Neural cell (in vitro differentiated cells): ENCODE measurements around the gene ARID1B. TPM values are rescaled to one million over a fixed set of nuclear protein-coding genes. Genes with fewer than 3 reads are reported as not detected.
A peak's percentile ranks its signal among the peaks of the same experiment; 100 is the strongest.

ENCODE experiments used
- H2AFZ ChIP-seq: fragments of 200-600, 300-800 bp; sonication (generic), shearing (Covaris generic); 2 replicates; pipeline ENCODE4 v1.6.0; 2014; ENCODE audit warnings: low read depth, mild to moderate bottlenecking, antibody characterized with exemption, low read length, moderate library complexity
- H3F3A ChIP-seq: fragments of 200-600 bp; shearing (Covaris generic); 2 replicates; pipeline ENCODE4 v1.6.1; 2016; ENCODE audit warnings: mild to moderate bottlenecking, moderate library complexity, mixed read lengths, antibody characterized with exemption, low read length; ENCODE audit not compliant: insufficient read depth, poor library complexity, severe bottlenecking
- H3K27ac ChIP-seq: fragments of 200-600, 300-800 bp; sonication (generic), shearing (Covaris generic); 2 replicates; pipeline ENCODE4 v1.5.1; 2014; ENCODE audit warnings: mild to moderate bottlenecking, low read length, moderate library complexity
- H3K27me3 ChIP-seq: fragments of 300-800, 200-600 bp; sonication (generic), shearing (Covaris generic); 2 replicates; pipeline ENCODE4 v1.6.0; 2014; ENCODE audit warnings: mild to moderate bottlenecking, low read depth, low read length, moderate library complexity; ENCODE audit not compliant: insufficient read depth
- H3K36me3 ChIP-seq: fragments of 300-800, 200-600 bp; sonication (generic), shearing (Covaris generic); 2 replicates; pipeline ENCODE4 v1.5.1; 2014; ENCODE audit warnings: mild to moderate bottlenecking, antibody characterized with exemption, low read length, moderate library complexity; ENCODE audit not compliant: insufficient read depth
- H3K4me2 ChIP-seq: fragments of 300-800, 200-600 bp; sonication (generic), shearing (Covaris generic); 2 replicates; pipeline ENCODE4 v1.6.0; 2014; ENCODE audit warnings: mild to moderate bottlenecking, low read length
- H3K4me3 ChIP-seq: fragments of 300-800, 200-600 bp; sonication (generic), shearing (Covaris generic); 2 replicates; pipeline ENCODE4 v1.5.1; 2014; ENCODE audit warnings: mild to moderate bottlenecking, low read length, moderate library complexity
- H3K79me2 ChIP-seq: fragments of 200-600 bp; shearing (Covaris generic); replicated peaks from 2 replicates; pipeline ENCODE4 v1.6.0; 2014; ENCODE audit warnings: mild to moderate bottlenecking, low read length, moderate library complexity; ENCODE audit not compliant: insufficient read depth
- H3K9ac ChIP-seq: fragments of 300-800, 200-600 bp; sonication (generic), shearing (Covaris generic); 2 replicates; pipeline ENCODE4 v1.6.1; 2016; ENCODE audit warnings: mild to moderate bottlenecking, low read length, mixed read lengths
- H3K9me2 ChIP-seq: fragments of 200-600 bp; shearing (Covaris generic); 2 replicates; pipeline ENCODE4 v1.6.1; 2016; ENCODE audit warnings: mild to moderate bottlenecking, low read length, mixed read lengths; ENCODE audit not compliant: insufficient read depth
- H3K9me3 ChIP-seq: fragments of 200-600, 300-800 bp; sonication (generic), shearing (Covaris generic); 2 replicates; pipeline ENCODE4 v1.6.1; 2016; ENCODE audit warnings: mild to moderate bottlenecking, mixed run types, low read length, moderate library complexity, mixed read lengths
- H4K20me1 ChIP-seq: fragments of 200-600 bp; shearing (Covaris generic); 2 replicates; pipeline ENCODE4 v1.6.1; 2016; ENCODE audit warnings: mild to moderate bottlenecking, mixed run types; ENCODE audit not compliant: insufficient read depth
- CTCF ChIP-seq: fragments of 450-650 bp; IDR thresholded peaks from 2 replicates; pipeline ENCODE4 v1.5.1; 2014; ENCODE audit warnings: antibody characterized with exemption, mild to moderate bottlenecking, moderate library complexity; ENCODE audit not compliant: poor library complexity, severe bottlenecking
- EP300 ChIP-seq: fragments of 450-650 bp; conservative IDR thresholded peaks from 2 replicates; pipeline ENCODE4 v1.6.1; 2014; ENCODE audit warnings: antibody characterized with exemption, mild to moderate bottlenecking, moderate library complexity; ENCODE audit not compliant: poor library complexity, severe bottlenecking
- EZH2 ChIP-seq: fragments of 200-600, 300-800 bp; shearing (Covaris generic), sonication (generic); IDR thresholded peaks from 2 replicates; pipeline ENCODE4 v1.6.1; 2014; ENCODE audit warnings: antibody characterized with exemption, low read length, borderline replicate concordance, mild to moderate bottlenecking; ENCODE audit not compliant: insufficient read depth, poor library complexity, severe bottlenecking
- MXI1 ChIP-seq: fragments of 450-650 bp; conservative IDR thresholded peaks from 2 replicates; pipeline ENCODE4 v1.6.1; 2014; ENCODE audit warnings: antibody characterized with exemption, mild to moderate bottlenecking; ENCODE audit not compliant: poor library complexity, severe bottlenecking
- POLR2AphosphoS5 ChIP-seq: IDR thresholded peaks from 2 replicates; pipeline ENCODE4 v1.6.1; 2012
- RAD21 ChIP-seq: fragments of 450-650 bp; conservative IDR thresholded peaks from 2 replicates; pipeline ENCODE4 v1.6.1; 2014; ENCODE audit warnings: antibody characterized with exemption, mild to moderate bottlenecking, moderate library complexity
- REST ChIP-seq: IDR thresholded peaks from 2 replicates; pipeline ENCODE4 v1.6.1; 2012; ENCODE audit warnings: borderline replicate concordance
- SMC3 ChIP-seq: fragments of 450-650 bp; conservative IDR thresholded peaks from 2 replicates; pipeline ENCODE4 v1.6.1; 2014; ENCODE audit warnings: antibody characterized with exemption, mild to moderate bottlenecking, moderate library complexity; ENCODE audit not compliant: poor library complexity
- TAF1 ChIP-seq: IDR thresholded peaks from 2 replicates; pipeline ENCODE4 v1.6.1; 2012; ENCODE audit warnings: low read depth
- polyA plus RNA-seq: library from polyadenylated mRNA; depleted of rRNA; stranded (reverse); fragments of >200 nt; gene quantifications from 2 replicates; pipeline ENCODE4 v1.2.3, GENCODE V29; 2014

ARID1B gene
- polyA plus RNA-seq, 1 donor from 2014 or later: 35.0 TPM

DNA sequence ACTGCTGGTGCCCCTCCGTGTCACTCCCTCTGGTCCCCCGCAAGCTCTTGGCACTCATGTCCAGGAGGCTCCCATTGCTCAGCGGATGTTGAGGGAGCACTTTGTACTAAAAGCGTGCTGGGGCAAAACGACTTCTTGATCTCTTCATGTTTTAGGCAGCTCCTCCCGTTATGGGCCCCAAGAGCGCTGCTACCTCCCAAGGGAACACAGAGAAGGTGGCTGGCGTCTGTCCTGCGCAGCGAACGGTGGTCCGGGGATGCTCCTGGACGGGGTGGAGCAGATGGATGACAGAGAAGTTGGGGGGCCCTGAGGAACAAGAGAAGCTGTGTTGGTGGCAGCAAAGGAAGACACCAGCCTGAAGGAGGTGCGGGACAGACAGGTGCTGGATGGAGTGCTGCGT lies 446.3 kb downstream of the ARID1B start:
- Histone ChIP-seq H3K4me2 (no peak overlapping the region), H4K20me1 (no peaks in the 10 kb centered on the region), H3K9ac (no peak overlapping the region), H2AFZ (no peak overlapping the region), H3K9me2 (no peaks in the 10 kb centered on the region), H3K27ac (no peak overlapping the region), H3K27me3 (no peaks in the 10 kb centered on the region), H3K36me3 (no peaks in the 10 kb centered on the region), H3K79me2 (no peaks in the 10 kb centered on the region), H3F3A (no peaks in the 10 kb centered on the region), H3K9me3 (no peaks in the 10 kb centered on the region), H3K4me3 (no peak overlapping the region)
- TF ChIP-seq MXI1 (no peak), RAD21 (no peak), SMC3 (no peak), REST (no peak), CTCF (no peak), EZH2 (no peak), TAF1 (no peak), POLR2AphosphoS5 (no peak), EP300 (no peak)

DNA sequence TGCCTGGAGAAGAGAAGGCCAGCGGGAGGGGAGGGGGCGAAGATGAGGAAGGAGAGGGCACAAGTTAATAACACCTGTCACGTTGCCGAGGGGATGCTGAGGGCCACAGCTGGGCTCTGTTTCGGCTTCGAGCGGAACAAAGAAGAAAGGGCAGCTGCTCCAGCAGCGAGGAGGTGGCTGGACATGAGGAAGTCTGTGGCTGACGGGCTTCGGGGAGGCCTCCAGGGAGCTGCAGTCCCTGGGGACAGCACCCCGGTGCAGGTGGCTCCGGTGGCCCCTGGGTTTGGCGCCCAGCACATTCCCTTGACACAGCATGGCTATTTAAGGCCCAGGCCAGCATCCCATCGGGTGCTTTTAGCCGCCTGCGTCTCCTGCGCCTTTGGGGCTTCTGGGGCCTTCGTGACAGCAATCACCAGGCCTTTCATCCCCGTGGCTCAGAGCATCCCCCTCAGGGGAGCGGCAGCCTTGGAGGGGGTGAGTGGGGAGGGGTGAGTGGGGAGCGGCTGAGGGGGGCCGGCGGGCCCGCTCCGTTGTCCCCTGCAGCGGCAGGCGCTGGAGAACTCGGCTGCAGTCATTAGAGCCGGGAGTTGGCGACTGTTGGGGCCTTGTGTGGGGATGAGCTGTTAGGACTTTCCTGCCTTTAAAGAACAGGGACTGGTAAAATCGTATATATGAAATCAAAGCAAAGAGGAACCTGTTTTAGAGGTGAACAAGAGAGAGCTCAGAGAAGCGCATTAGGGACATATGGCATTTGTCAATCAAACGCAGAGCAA lies 447.2 kb downstream of the ARID1B start:
- H3K27ac ChIP-seq: peak overlapping the region; percentile 9
- H3F3A ChIP-seq: no peaks in the 10 kb centered on the region
- no peaks in the 10 kb centered on the region for H3K9me2 ChIP-seq
- no peak for TF ChIP-seq EZH2
- no peak for TF ChIP-seq RAD21
- no peak for TF ChIP-seq REST
- no peak for TF ChIP-seq EP300
- H3K36me3 ChIP-seq: no peaks in the 10 kb centered on the region
- no peak overlapping the region for H3K9ac ChIP-seq
- no peak overlapping the region for H3K4me3 ChIP-seq
- no peaks in the 10 kb centered on the region for H3K79me2 ChIP-seq
- no peak overlapping the region for H2AFZ ChIP-seq
- H3K4me2 ChIP-seq: no peak overlapping the region
- no peaks in the 10 kb centered on the region for H3K9me3 ChIP-seq
- no peaks in the 10 kb centered on the region for H3K27me3 ChIP-seq
- no peaks in the 10 kb centered on the region for H4K20me1 ChIP-seq
